Measurements from ENCODE around the gene SLC17A9.

SLC17A9 gene

DNA sequence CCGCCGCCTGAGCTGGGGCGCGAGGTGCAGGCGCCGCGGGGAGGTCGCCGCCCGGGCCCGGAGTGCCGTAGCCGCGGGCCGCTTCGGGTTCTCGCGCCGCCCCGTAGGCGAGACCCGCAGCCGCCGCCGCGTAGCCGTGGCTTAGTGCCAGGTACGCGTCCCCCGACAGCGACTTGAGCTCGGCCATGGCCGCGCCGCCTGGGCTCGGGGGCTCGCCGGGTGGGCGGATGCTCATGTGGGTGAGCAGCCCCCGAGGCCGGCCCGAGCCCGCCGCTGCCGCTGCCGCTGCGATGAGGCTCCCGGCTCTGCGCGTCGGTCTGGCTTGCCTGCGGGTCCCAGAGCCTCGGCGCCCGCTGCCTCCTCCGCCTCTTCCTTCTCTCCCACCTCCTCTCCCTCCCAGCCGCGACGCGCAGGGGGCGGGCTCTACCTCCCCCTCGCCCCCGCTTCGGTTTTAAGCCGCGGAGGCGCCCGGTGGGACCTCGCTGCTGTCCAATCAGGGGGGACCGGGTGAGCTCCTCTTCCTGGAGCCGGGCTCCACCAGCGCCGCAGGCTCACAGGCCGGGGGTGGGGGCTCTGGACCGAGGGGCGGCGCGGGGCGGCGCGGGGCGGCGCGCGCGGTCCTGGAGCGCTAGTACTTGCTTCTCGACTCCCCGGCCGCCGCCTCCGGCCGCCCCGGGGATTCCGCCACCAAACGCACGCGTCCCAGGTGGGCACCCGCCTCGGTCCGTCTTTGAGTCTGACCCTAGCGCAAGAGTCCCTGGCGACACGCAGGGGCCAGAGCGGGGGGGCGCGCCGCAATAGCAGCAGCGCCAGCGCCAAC lies 54.2 kb downstream of the SLC17A9 start, which contains the start of gene BHLHE23:
TSS of gene BHLHE23 (minus strand) at position 425 of the 820 bp plus-strand sequence. CDS start at position 235, 190 bp downstream.
- peak; percentile 34 to 42 for DNase-seq

DNA sequence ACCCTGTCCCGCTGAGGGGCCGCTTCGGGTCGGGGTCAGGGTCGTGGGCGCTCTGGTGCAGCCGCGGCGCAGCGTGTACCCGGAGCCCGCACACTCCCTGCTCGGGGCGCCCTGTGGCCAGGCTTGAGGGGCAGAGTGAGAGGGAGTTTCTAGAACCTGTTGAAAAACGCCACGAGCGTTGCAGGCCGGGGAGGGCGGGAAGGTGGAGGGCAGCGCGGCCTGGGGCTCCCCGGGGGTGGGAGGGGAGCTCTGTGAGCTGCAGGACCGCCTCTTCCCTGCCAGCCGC lies 54.8 kb downstream of the SLC17A9 start:
- DNase-seq = no peak

DNA sequence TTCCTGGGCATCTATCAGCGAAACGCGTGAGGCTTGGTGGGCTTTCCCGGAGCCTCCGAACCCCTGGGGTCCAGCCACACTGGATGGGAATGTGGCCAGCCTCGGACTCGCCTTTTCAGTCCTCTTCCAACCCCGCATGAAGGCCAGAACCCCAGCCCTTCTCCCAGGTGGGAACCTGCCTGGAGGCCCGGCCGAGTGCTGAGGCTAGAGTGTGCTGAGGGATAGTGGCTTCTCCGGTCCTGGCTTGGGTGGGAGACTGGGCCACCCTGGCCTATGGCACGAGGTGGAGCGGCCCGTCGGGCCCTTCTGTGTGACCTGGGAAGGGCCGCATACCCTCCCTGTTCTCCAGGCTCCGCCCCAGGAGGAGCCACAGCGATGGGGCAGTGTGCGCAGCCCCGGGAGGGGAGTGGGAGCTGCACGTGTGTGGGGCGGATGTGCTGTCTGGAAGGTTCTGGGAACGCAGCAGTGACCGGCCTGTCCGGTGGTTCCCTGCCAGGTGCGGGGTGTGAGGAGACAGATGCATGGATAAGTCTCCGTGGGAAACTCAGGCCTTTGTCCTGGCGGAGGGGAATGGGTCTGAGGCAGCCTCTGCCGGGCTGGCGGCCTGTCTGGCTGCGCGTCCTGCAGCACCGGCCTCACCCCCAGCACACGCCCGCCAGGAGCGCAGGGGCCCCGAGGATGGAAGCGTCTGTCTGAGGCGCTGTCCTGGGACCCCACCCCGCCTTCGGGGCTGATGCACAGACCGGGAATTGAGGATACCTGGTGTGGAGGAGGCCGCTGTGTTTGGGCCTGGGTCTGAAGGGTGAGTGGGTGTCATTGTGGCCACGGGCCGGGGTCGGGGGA lies 55.4 kb downstream of the SLC17A9 start:
- DNase-seq = peak; percentile 35 to 42

DNA sequence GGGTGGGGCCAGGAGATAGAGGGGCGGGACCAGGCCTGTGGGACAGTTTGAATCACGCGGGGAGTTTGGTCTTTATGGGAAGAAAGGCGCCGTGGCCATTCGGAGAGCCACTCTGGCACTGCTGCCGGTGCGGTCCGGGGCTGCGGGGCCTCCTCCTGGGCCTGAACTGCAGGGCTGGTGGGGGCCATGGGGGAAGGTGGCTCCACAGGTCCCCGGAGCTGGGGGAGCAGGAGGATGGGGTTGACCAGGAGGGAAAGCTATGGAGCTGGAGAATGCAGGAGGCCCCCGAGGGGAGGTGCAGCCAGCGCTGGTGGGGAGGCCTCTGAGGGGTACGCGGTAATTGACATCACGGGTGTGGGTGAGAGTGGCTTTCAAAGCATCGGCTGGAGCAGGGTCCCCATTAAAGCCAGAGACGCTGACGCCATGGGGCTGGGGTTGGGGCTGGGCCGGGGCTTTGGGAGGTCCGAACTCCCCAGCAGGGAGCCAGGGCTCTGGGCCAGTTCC lies 56.1 kb downstream of the SLC17A9 start:
- DNase-seq = no peak

DNA sequence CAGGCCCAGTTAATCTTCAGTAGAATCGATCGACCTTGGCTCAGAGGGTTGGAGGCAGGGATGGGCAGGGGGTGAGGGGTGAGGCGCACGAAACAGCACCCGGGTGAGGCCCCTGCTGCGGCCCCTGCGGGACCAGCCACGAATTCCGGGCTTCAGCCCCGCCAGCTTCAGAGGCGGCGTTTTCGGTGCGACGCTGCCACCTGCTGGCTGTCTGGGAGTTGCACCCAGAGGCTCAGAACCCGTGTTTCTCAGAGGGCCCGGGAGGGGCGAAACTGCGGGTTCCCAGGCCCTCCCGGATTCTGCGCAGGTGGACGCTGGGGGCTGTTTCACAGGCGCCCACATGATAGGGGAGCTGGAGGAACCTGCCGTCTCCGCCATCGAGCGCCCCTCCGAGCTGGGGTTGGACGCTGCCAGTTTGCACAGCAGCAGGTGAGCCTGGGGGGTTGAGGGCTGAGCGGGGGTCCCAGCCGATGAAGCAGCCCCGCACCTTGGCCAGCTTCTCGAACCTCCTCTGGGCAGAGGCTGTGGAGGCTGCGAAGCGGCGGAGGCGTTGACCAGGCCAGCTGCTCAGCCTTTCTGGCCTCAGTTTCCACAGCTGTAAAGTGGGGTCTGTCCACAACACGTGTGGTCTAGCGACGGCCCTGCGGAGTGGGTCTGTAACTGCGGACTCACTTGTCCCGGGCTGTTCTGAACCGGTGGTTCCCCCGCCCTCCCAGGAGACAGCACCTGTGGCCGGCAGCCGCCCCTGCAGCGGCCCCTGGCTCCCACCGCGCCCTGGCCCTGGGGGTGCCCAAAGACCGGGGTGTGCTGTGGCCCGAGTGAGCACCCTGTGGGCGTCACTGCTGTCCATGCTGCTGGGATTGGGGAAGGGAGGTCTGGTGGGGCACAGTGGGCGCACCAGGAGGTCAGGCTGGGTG lies 56.8 kb downstream of the SLC17A9 start:
- DNase-seq = peak; percentile 91

DNA sequence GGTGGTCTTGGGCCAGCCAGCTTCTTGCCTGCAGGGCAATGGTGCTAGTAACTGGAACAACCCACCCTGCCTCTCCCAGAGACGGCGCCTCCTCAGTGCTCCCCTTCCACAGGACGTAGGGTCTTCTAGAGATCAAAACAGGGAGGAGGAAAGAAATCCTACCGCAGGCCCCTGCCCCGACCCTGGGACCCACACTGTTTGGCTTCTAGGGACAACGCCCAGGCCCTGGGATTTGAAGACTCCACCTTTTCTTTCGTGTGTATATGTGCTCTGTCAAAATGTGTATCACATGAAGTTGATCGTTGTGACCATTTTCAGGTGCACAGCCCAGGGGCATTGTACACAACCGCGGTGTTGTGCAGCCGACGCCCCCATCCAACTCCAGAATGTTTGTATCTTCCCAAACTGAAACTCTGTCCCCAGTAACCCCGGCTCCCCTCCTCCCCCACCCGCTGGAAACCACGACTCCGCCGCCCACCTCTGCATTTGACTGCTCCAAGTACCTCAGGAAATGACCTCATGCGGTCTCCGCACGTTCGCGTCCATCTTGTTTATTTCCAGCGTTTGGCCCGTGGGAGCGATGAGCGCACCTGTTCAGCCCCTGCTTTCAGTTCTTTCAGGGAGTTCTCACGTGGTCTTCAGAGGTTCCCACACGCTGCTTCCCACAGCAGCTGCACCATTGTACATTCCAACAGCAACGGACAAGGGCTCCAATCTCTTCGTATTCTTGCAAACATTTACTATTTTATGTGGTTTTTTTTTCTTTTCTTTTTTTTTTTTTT lies 57.7 kb downstream of the SLC17A9 start:
- DNase-seq = peak; percentile 80 to 81

DNA sequence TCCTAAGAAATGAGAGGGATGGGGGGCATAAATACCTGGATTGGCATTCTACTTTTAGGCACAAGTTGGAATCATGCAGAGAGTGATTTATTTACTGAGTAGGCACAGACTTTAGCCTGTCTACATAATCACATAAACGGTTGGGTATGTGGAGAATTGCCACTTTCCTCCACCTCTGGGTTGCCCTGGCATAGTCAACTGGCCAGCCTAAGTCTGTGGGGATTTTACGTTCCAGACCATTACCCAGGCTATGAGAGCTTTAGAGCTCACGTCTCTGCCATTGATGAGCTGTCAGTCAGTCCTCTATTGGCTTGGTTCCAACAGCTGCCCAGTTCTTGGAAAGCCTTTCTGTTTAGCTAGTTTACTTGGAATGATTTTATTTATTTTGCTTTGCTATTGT lies 59.3 kb downstream of the SLC17A9 start:
- no peak for DNase-seq

DNA sequence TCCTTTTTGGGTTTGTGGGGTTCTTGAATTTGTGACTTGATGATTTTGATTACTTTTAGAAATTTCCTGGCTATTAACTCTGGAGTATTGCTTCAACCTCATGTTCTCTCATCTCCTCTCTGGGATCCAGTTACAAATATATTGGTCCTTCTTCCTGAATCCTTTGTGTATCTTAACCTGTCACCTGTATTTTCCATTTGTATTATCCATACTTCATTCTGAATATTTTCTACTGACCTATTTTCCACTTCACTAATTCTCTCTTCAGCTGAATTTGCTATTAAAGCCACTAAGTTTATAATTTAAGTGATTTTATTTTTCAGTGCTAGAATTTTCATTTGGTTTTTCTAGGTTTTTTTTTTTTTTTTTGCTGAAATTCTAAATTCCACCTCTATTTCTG lies 60.7 kb downstream of the SLC17A9 start:
- no peak for DNase-seq

DNA sequence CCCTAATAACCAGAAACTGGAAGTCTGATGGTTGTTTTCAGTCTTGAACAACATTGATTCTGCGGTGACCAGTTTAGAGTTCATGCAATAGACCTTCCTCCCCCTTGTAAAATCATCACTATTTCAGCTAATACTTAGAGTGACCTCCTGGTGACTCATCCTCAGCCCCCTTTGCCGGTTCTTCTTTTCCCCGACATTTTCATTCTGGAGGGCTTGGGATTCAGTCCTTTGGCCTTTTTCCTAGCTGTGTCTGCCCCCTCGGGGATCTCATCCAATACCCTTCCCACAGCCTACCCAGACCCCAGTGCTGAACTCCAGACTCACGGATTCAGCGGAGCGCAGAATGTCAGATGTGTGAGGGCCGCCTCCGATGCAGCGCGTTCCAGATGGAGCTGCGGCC lies 61.8 kb downstream of the SLC17A9 start:
- DNase-seq = no peak

DNA sequence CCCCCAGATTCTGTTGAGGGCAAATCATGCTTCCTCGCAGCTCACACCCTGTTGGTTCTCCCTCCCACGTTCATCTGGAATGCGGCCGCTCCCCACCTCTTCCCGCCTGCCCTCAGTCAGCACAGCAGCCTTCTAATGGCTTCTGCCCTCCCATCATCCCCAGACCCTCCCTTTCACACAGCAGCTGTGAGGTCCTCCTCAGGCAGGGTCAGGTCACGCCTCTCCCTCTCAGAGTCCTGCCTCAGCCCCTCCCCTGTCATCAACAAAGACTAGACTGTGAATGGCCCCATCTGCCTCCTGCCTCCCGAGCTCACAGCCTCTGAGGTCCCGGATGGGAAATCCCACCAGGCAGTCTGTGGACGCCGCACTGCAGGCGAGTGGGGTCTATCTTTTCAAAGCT lies 62.2 kb downstream of the SLC17A9 start:
- DNase-seq = no peak

DNA sequence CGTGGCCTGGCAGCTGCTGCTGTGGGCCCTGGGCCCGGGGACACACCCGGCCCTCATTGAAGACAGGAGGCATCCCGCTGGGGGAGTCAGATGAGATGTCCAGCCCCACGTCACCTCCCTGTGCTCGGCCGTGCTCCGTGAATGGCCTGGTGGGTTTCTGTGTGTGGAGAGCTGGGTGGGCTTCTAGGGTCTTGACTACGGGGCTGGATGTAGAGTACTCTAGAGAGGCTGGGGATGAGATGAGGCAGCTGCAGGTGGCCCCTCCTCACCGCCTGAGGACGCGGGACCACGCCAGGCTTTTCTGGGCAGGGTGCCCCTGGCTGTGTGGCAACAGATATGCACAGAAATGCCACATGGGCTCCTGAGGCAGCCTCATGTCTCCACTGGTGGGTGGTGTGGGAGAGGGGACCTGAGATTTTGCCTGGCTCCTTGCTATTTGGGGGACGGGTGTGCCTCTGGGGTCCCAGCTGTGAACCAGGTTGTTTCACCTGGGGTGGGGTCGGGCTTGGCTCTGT lies 62.7 kb downstream of the SLC17A9 start:
- DNase-seq = no peak

DNA sequence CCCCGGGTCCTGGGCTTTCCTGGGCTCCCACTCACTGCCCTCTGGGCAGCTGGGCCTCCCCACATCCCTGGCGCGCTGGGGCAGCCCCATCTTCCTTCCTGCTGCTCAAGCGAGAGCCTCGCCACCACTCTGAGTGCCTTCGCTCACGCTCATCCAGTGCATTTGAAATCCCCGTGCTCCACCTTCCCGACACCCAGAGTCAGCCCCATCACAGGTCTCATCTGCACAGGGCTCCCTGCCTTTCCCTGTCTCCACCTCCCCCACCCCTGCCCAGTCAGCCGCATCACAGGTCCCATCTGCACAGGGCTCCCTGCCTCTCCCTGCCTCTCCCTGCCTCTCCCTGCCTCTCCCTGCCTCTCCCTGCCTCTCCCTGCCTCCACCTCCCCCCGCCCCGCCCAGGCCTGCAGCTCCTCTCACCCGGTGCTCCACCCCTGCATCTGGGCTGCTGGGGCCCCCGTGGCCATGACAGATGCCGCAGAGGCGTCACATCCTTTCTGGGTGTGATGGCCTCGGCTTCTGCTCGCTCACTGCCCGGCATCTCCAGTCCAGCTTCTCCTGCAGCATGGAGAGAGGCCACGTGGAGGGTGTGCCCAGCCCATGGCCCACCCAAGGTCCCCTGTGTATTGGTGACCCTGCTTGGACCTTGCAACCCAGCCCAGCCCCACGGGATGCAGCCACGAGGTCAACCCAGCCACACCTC lies 63.3 kb downstream of the SLC17A9 start:
- DNase-seq = no peak

DNA sequence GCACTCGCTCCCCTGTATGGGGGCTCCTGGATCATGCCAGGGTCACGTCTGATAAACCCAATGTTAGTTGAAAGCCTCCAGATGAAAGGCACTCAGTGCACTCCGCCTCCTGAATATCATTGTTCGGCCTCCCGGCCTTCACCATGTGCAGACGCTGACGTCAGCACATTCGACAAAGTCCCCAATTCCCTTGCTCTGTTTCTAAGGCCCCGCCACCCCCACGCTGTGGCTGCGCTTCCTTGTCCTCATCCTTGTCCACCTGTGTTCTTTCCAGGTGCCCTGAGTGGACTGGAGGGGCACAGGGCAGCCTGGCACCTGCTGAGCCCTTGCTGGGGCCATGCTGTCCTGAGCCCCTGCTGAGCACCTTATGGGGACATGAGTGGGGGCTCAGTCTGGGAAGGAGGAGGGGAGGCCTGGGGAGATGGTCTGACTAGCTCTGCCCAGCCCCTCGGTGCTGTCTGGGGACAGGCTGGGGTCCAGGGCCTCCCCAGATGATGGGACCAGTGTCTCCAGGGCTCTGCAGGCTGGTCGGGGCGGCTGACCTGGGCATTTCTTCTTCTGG lies 64.1 kb downstream of the SLC17A9 start:
- no peak for DNase-seq

DNA sequence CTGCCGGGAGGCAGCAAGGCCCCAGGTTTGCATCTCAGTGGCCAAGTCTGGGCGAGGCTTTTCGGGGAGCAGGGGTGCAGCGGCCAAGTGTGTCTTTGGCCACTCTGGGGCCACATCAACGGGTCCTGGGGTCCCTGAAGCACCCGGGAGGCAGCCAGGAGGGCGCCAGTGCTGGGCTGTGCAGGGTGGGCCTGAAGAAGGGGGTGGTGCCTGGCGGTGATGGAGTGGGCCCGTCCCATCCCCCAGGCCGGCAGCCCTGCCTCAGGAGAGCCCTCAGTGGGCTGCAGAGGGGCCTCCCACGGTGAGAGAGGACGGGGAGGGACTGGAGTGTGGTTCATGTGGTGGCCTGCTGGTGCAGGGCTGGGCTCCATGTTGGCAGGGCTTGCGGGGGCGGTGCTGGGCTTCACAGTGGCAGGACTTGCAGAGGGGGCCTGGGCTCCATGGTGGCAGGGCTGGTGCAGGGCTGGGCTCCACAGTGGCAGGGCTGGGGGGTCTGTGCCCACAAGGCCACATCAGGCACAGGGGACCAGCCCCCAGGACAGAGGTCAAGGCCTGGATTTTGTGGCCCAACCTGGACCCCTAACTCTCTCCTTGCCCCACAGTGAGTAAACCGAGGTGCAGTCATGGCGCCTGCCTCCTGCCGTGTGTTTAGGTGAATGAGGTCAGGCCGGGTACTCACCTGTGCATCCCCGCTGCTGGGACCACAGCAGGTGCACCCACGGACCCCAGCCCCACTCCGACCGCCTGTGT lies 64.7 kb downstream of the SLC17A9 start:
- DNase-seq = no peak

DNA sequence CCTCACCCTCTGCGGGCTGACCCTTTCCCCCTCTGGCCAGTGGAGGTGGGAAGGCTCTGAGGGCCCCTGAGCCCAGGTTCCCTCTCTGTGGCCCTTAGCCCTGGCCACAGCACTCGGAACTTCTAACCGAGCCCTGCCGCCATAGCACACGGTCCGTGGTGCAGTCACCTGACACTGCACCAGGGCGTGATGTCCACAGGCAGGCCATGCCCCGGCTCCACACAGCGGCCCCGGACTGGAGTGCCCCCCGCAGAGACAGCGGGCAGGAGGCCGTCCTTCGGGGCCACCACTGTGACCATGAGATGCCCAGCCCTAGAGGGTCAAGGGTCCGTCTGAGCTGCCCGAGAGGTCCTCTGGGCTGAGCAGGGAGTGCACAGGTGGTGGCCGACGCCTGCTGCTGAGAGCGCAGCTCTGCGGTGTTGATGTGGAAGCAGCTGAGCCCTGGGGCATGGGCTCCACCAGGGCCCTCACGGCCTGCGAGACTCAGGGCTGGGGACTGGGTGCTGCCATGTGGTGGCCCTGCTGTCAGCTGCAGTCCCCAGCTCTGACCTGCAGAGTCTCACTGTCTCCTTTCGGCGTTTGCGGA lies 65.4 kb downstream of the SLC17A9 start:
- no peak for DNase-seq
